Measurements from ENCODE around the gene TBL1Y. TPM values are rescaled to one million over a fixed set of nuclear protein-coding genes. Genes with fewer than 3 reads are reported as not detected.

The TBL1Y gene
- total RNA-seq, 2 experiments from 2014 or later = not detected

DNA sequence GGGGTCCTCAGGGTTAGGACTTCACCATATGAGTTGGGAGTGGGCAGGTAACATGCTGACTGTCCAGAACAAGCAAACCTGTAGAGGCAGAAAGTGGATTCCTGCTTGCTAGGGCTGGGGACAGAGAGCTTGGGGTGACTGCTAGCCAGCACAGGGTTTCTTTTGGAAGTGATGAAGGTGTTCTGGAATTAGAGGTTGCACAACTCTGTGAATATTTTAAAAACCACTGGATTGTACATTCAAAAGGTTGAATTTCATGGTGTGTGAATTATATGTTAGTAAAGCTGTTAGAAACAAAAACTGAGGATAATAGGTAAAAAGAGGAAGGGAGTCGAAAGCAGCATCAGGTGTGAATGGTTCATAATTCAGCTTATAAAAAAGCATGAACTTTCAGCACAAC lies 57.7 kb downstream of the TBL1Y start:
- ChIA-PET CTCF (no interaction called here), POLR2A (no interaction called here)

DNA sequence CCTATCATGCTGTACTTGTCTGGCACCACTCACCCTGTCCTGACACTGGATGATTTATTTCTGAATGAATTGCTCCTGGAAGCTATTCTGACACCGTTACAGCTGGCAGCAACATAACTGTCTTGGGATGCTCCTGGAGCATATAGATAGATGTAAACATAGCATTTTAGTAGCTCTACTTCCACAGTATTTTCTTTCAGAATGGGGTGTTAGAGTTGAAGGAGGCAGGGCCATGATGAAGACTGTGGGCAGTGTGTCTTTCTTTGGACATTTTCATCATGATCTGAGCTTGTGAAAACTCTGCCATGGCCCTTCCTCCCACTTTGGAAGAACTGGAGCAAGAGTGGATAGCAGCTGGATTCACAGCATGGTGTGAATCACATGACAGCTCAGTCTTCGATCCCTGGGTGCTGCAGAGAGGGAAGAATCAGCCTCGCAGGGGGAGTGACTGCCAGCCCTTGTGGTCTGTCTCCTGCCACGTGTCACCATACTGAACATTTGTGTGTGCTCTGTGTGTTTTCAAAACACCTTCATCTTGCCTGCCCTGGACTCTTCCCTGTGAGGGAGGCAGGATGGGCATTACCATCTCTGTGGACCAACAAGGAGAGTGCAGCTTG lies 61.9 kb downstream of the TBL1Y start:
- POLR2A ChIA-PET = no interaction called here
- CTCF ChIA-PET = no interaction called here

DNA sequence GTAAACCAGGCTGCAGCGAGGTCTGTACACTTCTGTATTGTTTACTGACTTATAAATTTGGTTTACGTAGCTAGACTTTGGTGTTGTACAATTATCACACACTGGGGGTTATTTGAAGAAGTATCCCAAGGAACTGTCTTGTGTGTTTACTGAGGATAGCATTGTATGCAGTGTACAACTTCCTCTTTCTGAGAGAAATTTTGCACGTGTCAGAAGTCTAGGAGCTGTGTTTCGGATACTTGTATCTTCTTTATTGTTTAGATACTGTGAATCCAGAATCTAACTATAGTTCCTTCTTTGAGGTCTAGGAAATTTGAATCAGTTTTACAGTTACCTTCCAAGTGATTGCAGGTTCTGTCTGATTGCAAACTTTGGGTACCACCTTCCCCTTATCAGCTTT lies 64.5 kb downstream of the TBL1Y start:
- ChIA-PET CTCF (no interaction called here), POLR2A (no interaction called here)

DNA sequence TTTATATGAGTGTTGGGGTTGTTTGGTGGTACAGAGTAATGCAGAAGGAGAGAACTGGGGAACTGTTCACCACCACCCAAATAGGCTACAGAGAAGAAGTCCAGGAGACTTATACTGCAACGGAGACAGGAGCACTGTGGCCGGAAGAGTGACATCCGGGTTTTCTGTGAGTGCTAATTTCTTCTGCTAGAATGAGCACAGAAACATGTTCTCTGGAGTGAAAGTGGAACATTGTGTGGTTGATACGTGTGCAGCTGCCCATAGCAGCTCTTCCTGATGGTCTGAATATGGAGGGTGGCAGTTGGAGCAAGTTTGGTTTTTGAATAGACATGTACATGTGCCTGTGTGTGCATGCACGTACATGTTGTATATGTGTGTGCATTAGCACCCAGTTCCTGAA lies 67.3 kb downstream of the TBL1Y start:
- CTCF ChIA-PET = interaction anchor here (0.6 kb wide), 1 partner anchor 38 kb away, joined by 3 read pairs; no protein-coding TSS in a partner anchor
- POLR2A ChIA-PET = no interaction called here

DNA sequence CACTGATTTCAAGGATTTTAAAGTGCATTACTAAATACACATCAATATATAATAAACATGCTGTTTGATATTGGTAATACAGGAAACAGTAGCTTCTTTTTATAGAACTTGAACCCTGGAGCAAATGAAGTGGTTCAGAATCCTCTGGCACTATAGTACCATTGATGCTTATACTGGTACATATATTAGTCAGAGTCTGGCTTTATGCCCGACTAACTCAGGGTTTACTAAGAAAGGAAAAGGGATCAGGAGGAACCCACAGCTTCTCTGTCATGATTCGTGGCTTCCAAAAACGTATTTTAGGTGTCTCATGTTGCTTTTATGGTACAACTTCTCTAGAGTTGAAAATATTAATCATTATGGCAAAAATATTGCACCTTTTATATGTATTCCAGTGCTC lies 72.7 kb downstream of the TBL1Y start:
- POLR2A ChIA-PET = no interaction called here
- CTCF ChIA-PET = no interaction called here

DNA sequence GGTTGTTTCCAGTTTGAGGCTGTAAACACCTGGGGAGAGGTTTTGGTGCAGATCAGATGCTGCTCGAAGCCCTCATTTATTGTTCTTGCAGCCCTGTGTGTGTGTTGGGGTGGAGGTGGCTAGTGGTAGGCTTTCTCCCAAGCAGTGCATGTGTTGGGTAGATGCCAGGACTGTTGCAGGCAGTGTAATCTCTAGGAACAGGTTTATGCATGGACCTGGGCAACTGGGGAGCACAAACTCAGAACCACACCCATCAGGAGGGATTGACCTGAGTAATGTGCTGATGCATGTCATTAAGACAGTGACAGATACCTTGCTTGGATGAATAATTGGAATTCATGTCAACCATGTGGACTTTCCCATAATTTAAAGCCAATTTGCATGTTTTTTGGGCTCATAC lies 77.3 kb downstream of the TBL1Y start:
- POLR2A ChIA-PET = no interaction called here

DNA sequence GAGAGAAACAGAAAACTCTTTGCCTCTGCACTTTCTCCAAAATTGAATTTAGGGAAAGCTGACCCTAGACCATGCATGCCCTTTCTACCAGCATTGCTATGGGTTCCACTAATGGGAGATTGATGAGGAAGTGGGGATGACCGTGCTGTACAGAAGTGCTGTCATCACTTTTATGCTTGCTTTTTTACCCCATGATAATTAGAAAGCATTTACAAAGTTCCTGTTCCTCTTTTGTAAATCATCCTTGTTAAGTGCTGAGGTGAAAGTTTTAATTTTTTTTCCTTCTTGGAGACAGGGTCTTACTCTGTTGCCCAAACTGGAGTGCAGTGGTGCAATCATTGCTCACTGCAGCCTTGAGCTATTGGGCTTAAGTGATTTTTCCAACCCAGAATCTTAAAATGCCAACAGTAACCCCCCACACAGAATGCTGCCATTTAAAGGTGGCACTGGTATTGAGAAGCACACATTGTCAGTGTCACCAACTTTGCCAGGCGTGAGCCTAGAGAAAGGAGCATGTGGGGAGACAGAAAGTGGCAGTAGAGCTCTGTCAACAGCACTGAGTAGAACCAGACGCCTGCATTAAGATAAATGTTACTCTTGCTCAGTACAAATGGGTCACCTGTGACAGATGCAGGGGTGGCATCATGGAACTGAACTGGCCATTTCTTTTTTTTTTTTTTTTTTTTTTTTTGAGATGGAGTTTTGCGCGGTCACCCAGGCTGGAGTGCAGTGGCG lies 79.6 kb downstream of the TBL1Y start:
- POLR2A ChIA-PET = no interaction called here
- CTCF ChIA-PET = no interaction called here

More for the DNA sequence above, 77.3 kb downstream of the TBL1Y start:
- CTCF ChIA-PET = no interaction called here

DNA sequence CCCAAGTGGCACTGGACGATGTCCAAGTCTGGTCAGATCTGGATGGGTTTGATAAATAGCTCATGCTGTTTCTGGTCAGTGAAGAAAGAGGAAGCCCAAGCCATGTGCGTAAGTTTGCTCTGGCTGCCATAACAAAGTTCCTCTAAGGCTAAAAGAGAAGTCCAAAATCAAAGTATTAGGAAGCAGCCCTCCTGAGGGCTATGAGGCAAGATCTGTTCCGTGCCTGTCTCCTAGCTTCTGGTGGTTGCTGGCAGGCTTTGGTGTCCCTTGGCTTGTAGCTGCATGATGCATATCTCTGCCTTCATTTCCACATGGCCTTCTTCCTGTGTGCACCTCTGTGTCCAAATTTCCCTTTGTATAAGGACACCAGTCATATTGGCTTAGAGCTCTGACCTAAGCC lies 81.5 kb downstream of the TBL1Y start:
- POLR2A ChIA-PET = no interaction called here
- CTCF ChIA-PET = no interaction called here

DNA sequence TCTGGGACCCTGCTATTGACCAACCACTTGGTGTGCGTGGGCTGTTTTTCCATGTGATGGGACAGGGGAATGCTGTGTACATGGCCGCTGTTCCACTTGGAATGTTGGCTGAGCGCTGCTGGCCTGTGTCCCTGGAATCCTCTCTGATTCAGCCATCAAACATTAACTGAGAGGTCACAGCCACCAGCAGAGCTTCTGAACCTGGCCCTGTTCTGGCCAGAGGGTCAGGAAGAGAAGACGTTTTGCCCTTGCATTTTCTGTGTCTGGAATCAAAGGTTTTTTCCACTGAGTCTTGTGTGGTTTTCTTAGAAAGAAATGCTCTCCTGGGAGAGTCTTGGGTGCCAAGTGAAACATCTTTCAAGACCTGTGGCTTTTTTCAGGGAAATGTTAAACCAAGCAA lies 85.5 kb downstream of the TBL1Y start:
- CTCF ChIA-PET = no interaction called here
- POLR2A ChIA-PET = no interaction called here

DNA sequence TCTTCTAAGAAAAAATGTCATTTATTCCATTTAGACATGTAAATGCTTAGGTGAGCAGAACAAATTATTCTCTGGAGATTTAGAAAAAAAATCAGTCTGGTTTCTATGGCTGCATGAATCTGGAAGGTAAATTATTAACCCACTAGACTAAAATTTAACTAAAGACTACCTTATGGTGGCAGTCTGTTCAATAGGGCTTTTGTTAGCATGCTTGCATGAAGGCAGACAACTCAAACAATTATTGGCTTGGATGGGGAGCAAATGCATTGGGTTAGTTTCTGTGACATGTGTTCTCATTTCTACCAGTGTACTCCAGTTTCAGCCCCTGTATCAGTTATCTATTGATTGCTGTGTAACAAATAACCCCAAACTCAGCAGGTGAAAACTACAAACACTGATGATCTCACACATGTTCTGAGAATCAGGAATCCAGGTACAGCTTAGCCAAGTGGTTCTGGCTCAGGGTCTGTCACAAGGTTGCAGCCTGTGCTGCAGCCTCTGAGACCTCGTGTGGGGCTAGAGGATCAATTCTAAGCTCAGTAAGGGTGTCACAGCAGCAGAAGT lies 87.1 kb downstream of the TBL1Y start:
- POLR2A ChIA-PET = no interaction called here
- CTCF ChIA-PET = no interaction called here

DNA sequence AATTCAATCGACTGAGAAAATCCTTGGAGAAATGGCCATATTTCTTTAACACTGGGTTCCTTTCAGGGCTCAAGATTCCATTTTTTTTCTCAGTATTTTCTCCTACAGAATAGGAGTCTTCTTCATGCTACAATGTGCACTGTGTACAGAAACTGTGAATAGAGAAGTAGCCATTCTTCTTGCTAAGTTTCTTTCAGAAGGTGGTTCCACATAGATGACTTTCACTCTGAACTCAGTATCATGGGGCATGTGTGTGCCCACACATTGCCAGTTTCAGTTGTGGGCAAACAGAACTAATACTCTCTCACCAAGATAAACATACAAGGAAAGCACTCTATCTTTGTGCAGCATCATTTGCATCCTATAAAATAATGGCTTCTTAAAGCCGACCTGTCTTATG lies 89.4 kb downstream of the TBL1Y start:
- CTCF ChIA-PET = no interaction called here

DNA sequence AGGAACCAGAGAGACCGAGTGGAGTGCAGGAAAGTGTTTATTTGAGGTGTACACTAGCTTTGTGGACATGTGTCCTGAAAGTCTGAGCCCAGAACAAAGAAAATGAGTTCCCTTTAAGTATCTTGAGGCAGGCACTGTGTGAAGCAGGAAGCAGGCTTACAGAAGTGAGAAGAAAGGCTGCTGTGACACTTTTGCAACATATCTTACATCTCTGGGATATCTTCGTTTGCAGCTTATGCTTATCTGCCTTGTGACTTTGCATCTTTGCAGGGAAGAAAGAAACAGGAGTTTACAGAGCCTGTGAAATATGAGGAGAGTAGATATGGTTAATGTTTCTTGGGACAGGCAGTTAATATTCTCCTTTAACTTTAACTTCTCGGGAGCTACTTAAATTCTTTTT lies 92.1 kb downstream of the TBL1Y start:
- POLR2A ChIA-PET = no interaction called here
- CTCF ChIA-PET = interaction anchor here (0.6 kb wide), 1 partner anchor 62 kb away, joined by 3 read pairs; no protein-coding TSS in a partner anchor

More for the DNA sequence above, 89.4 kb downstream of the TBL1Y start:
- POLR2A ChIA-PET = no interaction called here

DNA sequence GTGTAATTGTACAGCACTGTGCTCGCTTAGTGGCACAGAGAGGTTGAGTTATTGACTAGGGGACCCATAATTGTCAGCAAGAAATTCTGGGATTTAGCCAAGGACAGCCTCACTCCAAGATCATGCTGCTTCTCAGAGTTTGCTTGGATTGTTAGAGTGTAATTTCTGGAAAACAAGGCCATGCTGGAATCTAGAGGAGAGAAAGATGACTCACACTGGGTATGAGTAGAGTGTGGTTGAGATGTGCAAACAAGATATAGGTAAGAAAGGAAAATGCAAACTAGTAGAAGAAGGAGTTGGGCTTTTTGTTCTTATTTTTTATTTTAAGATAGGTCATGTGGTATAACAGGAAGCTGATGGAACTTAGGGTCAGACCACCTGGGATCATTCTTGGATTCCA lies 97.4 kb downstream of the TBL1Y start:
- ChIA-PET CTCF (no interaction called here), POLR2A (no interaction called here)

DNA sequence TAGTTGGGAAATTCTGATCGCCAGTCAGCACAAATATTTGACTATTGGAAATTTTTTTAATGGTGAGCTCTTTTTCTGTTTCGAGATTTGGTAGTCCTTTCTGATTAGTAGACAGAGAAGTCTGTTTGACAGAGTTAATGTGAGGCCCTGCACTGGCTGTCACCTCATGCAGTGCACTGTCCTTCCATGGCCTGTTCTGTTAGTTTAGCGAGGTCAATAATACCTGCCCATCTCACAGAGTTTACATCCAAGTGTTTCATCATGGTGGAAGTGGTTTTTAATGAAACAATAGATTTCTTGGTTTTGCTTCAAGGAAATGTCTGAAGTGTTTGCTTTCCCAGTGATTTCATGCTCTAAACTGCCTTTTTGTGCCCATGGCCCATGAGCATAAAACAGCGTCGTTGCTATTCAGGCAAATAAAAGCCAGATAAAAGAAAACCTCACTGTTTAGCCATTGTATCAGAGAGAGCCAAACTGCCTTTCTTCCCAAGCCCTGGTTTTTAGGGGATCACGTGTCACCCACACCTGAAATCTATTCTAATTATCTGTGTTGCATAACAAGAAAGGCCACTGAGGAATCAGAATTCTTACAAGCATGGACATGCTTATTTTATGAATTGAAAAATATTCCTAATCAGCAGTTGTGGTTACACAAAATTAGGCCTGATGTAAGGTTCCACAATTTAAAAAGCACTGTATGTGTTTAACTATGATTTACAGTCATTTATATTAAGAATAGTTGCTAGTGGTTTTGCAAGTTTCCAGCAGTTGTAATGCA lies 98.3 kb downstream of the TBL1Y start:
- ChIA-PET POLR2A (no interaction called here), CTCF (no interaction called here)

DNA sequence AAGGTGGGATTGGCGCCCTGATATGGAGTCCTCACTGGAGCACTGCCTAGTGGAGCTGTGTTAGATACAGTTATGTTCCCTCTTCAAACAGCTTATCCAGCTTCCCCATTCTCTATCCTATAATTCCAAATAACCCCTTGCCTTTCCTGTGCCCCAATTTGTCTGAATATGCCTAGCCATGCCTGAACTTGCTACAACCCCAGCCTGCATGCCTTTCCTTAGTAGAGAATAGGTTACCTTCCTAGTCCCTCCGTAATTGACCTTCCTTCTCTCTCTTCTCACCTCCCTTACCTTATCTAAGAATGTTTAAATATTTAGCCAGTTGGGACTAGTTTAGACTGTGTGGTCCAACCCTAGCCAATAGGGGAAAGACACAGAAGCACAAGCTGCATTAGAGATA lies 102.6 kb downstream of the TBL1Y start:
- CTCF ChIA-PET = no interaction called here
- POLR2A ChIA-PET = no interaction called here

DNA sequence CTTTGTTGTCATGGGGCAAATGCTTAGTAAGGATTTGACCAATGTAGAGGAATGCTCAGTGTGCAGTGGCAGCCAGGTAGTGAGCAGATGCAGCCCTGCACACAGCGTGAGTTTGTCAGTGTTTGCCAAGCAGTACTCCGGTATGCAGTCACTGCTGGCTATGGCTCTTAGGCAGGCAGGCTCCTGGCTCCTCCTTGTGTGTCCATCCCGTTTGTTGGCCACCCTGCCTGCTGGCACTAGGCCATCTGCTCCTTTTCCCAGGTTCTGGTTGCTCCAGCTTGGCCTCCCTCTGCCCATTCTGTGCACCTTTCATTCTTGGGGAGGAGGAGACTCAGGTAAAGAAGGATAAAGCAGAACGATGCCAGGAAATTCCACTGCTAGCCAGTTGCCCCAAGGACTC lies 106.0 kb downstream of the TBL1Y start:
- ChIA-PET POLR2A (no interaction called here), CTCF (no interaction called here)

DNA sequence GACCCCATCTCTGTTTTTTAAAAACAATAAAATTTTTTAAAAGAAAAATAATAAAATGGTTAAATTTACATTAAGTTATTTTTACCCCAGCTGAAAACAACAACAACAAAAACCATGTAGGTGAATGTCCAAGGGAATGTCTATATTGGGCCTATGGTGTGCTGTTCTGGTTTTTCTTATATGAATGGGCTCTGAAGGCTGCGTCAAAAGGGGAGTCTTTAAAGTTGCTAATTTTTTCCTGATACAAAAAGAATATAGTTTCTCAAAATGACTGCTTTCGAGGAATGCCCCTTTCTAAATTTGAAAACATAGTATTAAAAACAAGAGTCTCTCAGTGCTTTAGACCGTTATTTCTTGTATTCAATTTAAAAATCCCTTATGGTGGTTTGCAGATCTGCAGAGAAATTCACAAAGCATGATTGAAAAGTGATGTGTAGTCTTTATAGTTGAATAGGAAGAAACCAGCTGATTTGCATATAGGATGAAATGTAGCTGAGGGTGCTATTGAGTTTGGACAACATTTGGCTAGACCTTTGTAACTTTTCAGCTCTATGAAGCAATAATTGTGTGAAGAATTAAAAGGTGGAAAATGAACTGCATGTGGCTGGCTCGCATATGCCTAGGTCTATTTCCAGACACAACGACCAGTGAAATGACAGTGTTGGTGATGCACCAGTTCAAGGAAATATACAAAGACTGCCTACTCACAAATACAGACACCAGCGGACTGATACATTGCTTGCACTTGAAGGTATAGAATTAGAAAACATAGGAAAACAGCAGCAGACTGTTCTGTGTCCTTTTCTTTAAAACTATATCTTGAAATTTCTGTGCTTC lies 107.0 kb downstream of the TBL1Y start:
- ChIA-PET POLR2A (no interaction called here), CTCF (no interaction called here)

DNA sequence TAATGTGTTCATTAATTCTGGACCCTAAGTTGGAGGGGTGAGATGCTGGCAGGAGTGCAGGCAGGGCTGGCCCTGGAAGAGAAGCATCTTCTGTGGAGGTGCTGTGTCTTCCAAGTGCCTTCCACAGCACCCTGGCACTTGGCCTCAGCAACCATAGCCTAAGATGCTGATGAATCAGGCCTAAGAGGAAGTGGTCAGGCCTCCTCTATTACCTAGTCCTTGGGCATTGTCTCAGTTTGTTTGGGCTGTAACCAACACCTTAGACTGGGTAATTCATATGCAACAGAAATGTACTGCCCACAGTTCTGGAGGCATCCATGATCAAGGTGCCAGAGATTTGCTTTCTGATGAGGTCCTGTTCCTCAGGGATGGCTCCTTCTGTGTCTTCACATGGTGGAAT lies 128.5 kb downstream of the TBL1Y start:
- ChIA-PET POLR2A (no interaction called here), CTCF (no interaction called here)

DNA sequence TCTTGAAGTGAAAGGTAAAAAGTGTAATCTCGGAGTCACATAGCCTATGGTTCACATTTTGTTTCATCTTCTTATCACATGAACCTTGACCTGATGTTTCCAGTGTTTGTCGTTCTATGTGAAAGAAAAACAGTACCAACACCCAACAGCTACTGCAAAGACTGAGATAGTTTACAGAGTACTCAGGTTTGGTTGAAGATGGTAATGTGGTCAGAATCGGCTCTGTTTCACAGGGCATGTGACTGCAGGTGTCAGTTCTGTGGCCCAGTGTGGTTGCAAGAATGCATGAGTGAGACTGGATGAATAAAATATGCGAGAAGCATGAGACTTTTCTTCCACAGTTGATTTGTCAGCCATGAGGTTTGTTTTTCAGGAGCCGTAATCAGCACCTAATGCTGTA lies 130.2 kb downstream of the TBL1Y start:
- CTCF ChIA-PET = no interaction called here
- POLR2A ChIA-PET = no interaction called here

DNA sequence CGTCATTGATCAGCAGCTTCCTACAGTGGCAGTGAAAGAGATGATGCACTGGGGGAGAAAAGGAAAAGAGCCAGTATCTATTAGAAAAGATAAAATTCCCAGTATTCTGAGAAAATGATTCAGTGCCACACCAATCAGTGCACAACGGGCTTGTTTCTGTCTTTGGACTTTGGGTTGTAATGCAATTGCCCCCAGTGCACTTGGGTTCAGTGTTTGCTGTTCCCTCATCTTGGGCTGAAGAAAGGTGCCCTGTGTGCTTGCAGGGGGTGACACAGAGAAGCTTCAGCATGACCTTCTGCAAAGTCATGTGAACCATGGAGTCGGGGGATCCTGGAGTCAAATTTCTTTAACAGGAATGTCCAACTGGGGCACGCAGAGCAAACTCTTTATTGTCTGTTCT lies 131.5 kb downstream of the TBL1Y start:
- ChIA-PET CTCF (no interaction called here), POLR2A (no interaction called here)
